GM21737 (cell line): ENCODE results near the gene CCSER1.
"Not testable (repeated sequence)": the region's sequence is repeated elsewhere in the genome, so short reads cannot be mapped to it uniquely, and the experiment has no call there.

ENCODE experiments used
- ATAC-seq: cut with Tn5 transposase; IDR thresholded peaks from one replicate; pipeline ENCODE4 v1.9.1; 2021; ENCODE audit warnings: mild to moderate bottlenecking, moderate library complexity; ENCODE audit not compliant: unreplicated experiment

The CCSER1 gene

DNA sequence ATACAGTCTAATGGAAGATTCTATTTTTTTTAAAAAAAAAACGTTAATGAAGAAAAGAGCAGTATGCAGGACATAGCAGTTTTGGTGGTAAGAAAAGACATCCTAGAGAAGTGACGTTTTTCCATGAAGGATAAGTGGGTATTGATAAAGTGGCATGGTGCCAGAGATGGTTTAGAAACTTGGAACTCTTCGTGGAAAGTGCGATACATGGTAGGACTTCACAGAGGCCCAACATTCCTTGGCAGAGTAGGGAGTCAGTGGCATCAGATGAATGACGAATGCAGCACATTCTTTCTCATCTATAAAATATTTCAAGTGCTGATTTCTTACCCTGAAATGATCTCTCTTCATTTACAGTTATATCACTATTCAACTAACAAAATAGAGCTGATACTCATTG, 298.7 kb downstream of the CCSER1 start:
- ATAC-seq = no peak

DNA sequence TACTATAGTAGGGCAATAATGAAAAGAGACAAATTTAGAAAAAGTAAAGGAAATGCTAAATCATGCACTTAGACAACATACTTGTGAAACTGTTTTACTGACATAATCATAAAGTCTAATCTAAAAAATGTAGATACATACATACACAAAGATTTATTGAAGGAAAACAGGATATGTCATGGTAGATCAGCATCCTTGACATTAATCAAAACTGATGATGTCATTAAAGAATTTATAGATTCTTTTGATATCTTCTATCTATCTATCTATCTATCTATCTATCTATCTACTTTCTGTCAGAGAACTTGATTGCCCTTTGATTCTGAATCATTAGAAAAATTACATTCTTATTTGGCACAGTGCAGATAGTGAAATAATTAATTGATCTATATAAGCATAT, 311.3 kb downstream of the CCSER1 start:
- ATAC-seq = no peak

DNA sequence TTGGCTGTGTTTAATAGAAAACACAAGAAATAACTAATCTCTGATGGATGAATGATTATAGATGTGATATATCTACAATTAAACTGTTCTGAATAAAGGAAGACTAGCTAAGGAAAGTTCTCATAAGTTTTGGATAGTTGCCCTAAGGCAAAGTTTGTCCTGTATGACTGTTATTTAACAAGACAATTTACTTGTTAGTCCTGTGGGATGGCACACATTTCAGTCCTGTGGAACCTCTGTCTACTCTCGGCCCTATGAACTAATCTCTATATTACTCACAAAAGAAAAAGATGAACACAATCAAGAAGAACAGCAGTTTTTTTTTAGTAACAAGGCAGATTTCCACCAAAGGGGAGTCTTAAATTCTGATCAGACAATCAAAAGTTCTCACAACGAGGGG, 314.6 kb downstream of the CCSER1 start:
- ATAC-seq = no peak

DNA sequence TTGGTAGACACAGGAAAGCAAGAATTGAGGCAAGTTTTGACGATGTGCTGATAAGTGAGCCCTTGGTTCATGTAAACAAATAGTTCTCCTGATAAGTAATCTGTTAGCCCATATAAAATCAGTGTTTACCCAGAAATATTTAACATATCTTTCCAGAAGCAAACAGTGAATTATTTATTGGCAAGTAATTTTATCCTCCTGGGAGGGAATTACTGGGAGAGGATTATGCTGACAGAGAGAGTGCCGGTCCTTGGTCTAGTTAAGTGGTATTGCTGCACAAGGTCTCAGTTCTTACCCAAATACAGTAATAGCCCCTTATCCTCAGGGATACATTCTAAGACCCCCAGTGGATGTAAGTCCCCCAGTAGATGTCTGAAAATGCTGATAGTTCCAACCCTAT, 315.4 kb downstream of the CCSER1 start:
- ATAC-seq = no peak

DNA sequence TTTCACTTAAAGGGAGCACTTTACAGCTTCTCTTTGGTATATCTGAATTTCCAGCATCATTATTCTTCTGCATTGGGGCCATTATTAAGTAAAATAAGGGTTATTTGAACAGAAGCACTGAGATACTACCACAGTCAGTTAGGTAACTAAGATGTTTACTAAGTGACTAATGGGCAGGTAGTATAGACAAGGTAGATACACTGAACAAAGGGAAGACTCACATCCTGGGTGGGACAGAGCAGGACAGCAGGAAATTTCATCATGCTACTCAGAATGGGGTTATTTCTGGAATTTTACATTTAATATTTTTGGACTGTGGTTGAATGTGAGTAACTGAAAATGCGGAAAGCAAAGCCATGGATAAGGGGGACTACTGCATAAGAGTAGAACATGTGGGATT, 316.0 kb downstream of the CCSER1 start:
- no peak for ATAC-seq

DNA sequence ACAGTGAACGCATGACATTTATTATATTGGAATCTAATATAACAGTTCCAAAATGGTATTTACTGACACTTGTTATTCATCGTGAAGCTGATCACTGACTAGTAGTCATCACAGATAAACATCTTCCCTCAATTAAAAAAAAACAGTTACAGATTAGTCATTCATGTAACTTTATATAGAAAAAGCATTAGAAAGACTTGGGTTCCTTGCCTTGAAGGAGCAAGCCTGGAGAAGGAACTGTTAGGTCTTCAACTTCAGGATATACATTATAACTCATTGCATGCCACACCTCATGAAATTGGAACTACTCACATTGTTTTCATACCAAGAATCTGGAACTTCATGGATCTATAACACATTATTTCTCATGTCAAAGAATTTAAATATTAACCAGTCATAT, 317.7 kb downstream of the CCSER1 start:
- no peak for ATAC-seq

DNA sequence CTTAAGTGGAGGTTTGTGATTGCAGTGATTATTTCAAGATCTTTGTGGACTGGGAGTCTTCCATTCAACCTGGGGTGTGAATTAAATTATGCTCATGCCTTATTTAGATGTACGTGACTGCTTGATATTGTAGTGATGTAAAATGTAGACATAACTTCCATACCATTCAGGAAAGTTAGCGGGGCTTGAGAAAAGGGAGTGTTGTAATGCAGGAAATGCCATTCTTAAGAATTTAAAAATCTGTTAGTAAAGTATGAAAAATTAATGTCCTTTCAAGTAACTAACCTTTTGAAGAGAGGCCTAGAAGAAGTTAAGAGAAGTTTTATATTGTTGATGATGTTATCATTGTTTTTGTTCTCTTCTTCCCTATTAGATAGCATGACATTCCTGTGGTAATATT, 318.2 kb downstream of the CCSER1 start:
- no peak for ATAC-seq

DNA sequence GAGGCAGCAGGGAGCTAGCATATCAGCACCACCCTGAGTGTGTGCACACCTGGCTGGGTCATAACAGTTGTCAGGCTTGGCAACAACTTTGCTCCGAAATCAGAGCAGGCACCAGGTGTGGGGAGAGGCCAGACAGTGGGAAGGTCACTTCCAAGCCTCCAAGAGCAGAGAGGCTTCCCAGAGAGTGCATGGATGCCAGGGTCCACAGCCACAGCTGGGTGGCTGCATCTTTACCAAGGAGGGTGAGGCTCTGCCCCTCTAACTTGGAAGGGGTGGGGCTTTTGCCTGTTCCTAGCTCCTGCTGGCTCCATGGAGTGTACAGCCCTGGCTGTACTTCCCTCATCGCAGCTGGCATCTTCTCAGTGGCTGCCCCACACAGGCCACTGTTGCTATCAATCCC, 322.4 kb downstream of the CCSER1 start:
- ATAC-seq = no peak

DNA sequence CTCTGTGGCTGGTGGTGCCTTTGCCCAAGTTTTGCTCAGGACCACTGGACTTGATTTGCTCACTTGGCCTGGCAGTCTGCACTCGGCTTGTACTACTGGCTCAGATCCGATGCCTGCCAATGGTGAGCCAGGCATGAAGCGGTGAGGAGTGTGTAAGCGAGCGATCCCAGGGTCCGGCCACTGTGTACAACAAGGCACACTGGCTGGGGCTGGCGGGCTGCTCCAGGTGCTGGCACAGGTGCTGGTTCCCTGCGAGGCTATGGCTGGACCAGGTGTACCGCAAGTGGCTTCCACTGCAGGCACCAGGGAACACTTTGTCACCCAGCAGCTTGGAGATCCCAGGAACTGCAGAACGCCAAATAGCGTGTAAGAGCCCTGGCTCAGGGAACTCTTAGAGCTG, 329.7 kb downstream of the CCSER1 start:
- ATAC-seq = no peak

DNA sequence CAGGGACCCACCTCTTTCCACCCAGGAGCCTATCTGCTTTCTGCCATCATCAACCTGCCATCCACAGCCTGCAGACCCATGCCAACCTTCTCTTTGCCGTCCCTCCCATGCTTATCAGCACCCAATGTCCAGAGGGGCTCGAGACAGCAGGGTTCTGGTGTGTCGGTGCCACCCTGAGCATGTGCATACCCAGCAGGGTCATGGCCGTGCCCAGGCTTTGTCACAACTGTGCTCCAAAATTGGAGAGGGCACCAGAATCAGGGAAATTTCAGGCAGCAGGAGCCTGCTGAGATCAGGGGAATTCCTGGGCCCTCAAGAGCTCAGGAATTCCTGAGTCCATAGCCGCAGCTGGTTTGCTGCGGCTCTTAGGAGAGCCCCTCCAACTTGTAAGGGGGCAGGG, 330.6 kb downstream of the CCSER1 start:
- no peak for ATAC-seq

DNA sequence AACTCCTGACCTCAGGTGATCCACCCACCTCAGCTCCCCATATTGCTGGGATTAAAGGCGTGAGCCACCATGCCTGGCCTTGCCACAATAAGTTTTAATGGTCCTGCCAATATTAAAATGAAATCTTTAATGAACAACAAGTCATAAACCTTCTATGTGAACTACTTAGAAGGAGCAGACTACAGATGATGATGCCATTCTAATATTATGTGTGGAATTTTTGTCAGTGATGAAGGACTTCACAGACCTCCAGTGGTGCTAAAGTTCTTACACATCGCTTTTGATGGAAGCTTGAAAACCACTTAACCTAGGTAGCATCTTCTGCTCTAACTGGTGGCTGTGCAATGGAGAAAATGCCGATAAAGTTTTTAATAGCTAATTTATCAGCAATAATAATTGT, 331.4 kb downstream of the CCSER1 start:
- ATAC-seq = no peak

DNA sequence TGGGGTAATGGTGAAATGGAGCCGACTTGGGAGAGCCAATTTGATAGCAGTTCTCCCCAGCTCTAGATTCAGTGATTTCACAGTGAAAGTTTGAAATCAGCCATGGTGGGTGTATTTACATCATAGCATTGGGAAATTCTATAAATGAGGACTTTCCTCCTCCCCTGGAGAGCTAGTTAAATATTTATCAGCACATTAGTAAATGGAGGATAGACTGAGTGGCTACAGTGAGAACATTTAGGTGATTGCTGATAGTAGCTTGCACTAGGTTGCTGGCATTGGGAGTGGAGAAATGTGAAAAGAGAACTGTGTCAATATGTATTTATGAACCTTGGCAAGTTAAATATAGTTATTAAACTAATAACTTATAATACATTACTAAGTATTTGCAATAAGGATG, 347.3 kb downstream of the CCSER1 start:
- no peak for ATAC-seq

DNA sequence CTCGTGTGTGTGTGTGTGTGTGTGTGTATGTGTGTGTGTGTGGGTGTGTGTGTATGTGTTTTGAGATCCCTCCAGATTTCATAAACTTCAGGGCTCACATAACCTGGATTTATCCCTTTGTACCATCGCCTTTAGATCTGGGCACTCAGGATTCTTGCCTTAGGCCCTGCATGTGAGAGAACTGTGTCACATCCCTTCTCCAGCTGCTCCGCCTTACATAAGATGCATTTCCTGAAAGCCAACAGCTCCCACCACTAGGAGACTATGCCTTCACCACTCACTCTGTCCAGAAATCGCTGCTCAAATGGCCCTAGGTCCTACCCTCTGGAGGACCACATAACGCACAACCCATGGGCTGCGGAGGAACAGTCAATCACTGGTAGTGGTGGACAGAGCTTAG, 348.8 kb downstream of the CCSER1 start:
- no peak for ATAC-seq

DNA sequence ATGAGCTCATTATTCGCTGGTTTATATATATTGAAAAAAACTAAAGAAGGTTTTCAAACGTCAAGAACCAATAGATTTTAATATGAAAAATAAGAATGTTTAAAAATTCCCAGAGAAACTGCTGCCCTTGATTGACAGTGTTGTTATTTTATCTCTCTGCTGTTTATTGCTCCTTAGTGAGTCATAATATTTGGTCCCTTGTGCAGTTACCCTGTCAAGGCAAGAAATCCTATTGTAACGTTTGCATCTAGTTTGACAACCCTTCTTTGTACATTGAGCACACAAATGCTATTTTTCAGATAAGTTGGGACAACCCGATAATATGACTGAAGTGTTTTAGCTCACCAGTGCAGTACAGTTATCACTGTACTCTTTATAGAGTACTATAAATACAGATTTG, 349.4 kb downstream of the CCSER1 start:
- no peak for ATAC-seq

DNA sequence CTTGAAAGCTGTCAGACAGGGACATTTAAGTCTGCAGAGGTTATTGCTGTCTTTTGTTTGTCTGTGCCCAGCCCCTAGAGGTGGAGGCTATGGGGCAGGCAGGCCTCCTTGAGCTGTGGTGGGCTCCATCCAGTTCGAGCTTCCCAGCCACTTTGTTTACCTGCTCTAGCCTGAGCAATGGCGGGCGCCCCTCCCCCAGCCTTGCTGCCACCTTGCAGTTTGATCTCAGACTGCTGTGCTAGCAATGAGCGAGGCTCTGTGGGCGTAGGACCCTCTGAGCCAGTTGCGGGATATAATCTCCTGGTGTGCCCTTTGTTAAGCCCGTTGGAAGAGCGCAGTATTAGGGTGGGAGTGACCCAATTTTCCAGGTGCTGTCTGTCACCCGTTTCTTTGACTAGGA, 357.7 kb downstream of the CCSER1 start:
- ATAC-seq = not testable (repeated sequence)

DNA sequence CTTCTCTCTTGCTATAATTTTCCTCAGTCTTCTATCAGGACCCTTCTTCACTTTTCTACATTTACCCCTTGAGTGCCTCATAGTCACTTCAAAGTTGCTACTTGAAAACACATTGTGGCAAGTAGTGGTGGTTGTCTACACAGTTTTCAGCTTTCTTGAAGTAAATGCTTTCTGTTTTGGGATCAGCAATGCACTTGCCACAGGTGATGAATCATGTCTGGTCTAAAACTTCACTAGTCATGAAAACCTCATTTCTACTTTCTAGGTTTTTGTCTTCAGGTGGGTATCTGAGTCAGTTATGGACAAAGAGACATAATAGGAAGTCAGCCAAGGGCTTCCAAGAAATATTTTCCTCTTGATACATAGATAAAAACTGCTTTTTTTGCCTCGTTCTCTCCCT, 359.2 kb downstream of the CCSER1 start:
- no peak for ATAC-seq

DNA sequence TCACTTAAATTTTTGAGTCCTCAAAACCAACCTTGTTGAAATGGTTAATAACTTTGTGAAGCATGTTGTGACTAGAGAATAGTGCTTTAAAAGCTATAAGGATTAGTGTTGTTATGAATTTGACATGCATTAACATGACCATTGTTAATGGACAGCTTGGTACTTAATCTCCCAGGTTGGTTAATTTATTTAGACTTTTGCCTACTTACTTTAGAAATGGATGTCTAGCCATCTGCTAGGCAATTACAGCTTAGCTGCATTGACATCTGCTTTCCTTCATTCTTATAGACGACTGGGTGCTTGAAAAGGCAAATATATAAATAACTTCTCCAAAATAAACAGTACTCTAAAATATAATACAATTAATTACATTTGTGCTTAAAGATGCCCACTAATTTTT, 368.0 kb downstream of the CCSER1 start:
- ATAC-seq = no peak

DNA sequence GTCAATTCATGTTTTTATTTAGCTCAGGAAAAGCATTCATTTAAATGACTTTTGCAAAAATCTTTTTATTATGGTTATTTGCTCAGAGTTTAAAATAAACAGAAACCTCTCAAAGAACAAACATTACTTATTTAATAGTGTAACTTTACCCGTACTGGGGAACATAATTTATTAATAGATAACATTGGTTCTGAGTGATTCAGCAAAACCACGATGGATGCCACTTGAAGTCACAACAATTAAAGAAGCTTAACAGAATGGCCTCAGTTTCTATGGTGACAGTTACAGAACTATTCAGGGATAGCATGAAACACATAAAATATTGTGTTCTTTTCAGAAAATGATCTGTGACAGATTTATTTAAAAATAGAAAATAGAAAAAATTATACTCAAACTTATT, 368.7 kb downstream of the CCSER1 start:
- no peak for ATAC-seq

DNA sequence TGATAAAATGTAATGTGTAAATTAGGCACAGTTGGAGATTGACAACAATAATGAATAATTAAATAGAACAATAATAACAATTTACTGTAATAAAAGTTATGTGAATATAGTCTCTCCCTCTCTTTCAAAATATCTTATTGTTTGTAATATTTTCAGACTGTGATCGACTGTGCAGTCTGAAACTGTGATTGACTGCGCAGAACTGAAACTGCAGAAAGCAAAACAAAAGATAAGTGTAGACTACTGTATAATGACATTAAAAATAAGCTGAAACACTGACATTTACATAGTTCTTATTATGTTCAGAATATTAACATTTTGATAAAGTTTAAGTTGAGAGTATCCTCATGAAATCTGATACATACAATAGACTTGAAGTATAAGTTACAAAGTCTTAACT, 371.0 kb downstream of the CCSER1 start:
- ATAC-seq = no peak

DNA sequence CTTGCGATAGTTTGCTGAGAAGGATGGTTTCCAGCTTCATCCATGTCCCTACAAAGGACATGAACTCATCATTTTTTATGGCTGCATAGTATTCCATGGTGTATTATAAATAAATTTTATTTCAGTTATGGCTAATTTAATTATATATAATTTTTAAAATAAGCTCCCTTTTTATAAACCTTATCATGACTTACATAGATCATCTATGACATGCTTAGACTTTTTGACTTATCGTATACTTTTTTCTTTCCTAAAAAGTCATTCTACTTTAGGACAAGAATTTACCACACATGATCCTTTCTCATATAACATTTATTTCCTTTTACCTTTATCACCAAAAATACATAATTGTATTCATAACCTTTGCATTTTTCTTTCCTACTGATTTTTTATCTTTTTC, 376.5 kb downstream of the CCSER1 start:
- no peak for ATAC-seq

DNA sequence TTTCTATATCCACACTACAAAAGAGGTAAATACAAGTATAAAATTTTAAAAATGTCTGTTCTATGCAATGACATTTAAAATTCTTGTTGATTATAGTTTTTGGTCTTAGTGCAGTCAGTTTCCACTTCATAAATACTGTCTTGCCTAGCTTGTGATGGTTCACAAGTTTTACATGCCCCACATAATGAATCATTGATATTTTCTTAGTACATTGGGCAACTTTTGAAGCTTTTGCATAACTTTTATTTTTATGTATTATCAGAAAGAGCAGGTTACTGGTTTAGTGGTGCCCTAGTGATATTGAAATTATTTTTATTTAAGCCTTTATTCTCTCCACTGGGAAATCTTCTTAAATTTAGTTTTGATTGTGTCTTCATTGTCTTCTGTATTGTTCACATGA, 388.0 kb downstream of the CCSER1 start:
- no peak for ATAC-seq

DNA sequence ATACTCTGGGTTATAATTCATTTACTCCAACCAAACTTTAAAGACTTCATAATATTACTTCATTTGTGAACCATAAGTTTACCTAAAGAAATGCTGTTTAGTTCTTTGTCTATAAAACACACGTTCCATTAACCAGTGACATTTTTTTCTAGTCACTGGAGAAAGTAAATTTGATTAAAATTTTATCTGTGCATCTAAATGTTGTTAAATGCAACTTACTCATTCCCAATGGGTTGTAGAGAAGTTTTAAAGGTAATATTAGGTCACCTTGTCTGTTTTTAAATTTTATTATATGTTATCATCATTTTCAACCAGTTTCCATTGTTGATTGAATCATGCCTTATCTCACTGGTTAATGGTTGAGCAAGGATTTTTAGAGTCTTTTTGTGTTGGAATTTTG, 401.4 kb downstream of the CCSER1 start:
- no peak for ATAC-seq

DNA sequence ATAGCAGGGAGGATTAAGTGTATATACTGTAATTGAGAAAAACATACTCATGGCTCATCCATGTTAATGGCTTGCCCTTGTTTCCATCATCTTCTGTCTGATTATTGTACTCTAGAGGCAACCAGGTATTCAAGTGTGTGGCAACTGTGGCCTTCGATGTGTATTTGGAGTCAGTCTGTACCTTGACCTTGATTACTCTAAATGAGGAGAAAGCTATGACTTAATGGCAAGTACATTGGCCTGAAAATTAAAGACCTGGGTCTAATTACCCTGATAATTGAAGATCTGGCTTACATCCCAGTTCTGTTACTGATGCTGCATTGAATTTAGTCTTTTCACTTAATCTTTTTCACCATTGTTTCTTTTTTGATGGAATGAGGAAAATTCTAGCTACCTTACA, 409.2 kb downstream of the CCSER1 start:
- no peak for ATAC-seq

DNA sequence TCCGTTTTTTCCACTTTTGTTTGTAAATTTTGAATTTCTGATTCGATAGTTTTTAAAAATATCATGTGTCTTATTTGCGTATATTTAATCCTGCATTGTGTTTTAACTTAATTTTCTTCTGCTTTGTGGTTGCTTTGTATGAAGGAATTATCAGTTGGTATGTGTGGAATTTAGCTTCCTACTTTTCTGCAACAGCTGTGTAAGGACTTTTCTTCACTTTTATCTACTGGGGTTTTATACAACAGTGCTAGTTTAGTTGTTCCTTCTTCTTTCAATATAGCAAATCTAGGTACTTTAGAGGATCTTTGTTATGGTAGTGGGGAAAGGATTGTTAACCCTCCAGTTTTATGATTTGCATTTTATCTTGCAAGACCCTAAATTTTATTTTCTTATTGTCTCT, 410.3 kb downstream of the CCSER1 start:
- ATAC-seq = no peak
